GM18909 (cell line): ENCODE results near the gene GBX2.

Source experiments
- ATAC-seq: cut with Tn5 transposase; IDR thresholded peaks from one replicate; pipeline ENCODE4 v1.9.1; 2021; ENCODE audit warnings: mild to moderate bottlenecking; ENCODE audit not compliant: unreplicated experiment, poor library complexity

The GBX2 gene

GRCh38 chr2:236121546-236121945 is 46.6 kb downstream of the GBX2 start:
- ATAC-seq: no peak

GRCh38 chr2:236120829-236121228 is 47.4 kb downstream of the GBX2 start:
- no peak for ATAC-seq

- ATAC-seq: no peak
Observed at GRCh38 chr2:236120141-236120601, 48.0 kb downstream of the GBX2 start.

- no peak for ATAC-seq
Observed at GRCh38 chr2:236119476-236119875, 48.7 kb downstream of the GBX2 start.

GRCh38 chr2:236119003-236119402 is 49.2 kb downstream of the GBX2 start:
- no peak for ATAC-seq

- ATAC-seq: no peak
Observed at GRCh38 chr2:236117861-236118269, 50.3 kb downstream of the GBX2 start.

- ATAC-seq: no peak
Observed at GRCh38 chr2:236117401-236117800, 50.8 kb downstream of the GBX2 start.
